IMR-90 (cell line): ENCODE results near the gene MEGF8.

Experiments used
- CTCF ChIP-seq: conservative IDR thresholded peaks from 2 replicates; pipeline ENCODE4 v1.5.1; 2012; ENCODE audit warnings: mild to moderate bottlenecking, low read depth, low read length, improper control_type of control experiment
- MAFK ChIP-seq: IDR thresholded peaks from 2 replicates; pipeline ENCODE4 v1.6.1; 2012; ENCODE audit warnings: low read depth, low read length, improper control_type of control experiment
- MXI1 ChIP-seq: IDR thresholded peaks from 2 replicates; pipeline ENCODE4 v1.6.1; 2012; ENCODE audit warnings: low read depth, mild to moderate bottlenecking, low read length, moderate library complexity, borderline replicate concordance
- POLR2A ChIP-seq: IDR thresholded peaks from 2 replicates; pipeline ENCODE4 v1.6.1; 2012; ENCODE audit warnings: mild to moderate bottlenecking, low read depth, low read length
- RAD21 ChIP-seq: IDR thresholded peaks from 2 replicates; pipeline ENCODE4 v1.6.1; 2012; ENCODE audit warnings: low read length, improper control_type of control experiment
- RCOR1 ChIP-seq: IDR thresholded peaks from 2 replicates; pipeline ENCODE4 v1.6.1; 2012; ENCODE audit warnings: mild to moderate bottlenecking, low read length, improper control_type of control experiment; ENCODE audit not compliant: insufficient replicate concordance
- RFX5 ChIP-seq: IDR thresholded peaks from 2 replicates; pipeline ENCODE4 v1.8.0; 2012; ENCODE audit warnings: low read depth, mild to moderate bottlenecking, low read length, moderate library complexity
- SMC3 ChIP-seq: fragments of 150-350 bp; IDR thresholded peaks from 2 replicates; pipeline ENCODE4 v1.6.1; 2016; ENCODE audit warnings: low read depth, mild to moderate bottlenecking, antibody characterized with exemption, low read length, moderate library complexity

- TF ChIP-seq POLR2A: no peak
- TF ChIP-seq CTCF: no peak
- TF ChIP-seq RCOR1: no peak
- no peak for TF ChIP-seq MXI1
- no peak for TF ChIP-seq MAFK
- TF ChIP-seq SMC3: no peak
- no peak for TF ChIP-seq RAD21
- no peak for TF ChIP-seq RFX5
Measured at GRCh38 chr19:42421591-42422031, 96.2 kb downstream of the MEGF8 start.
